ENCODE measurements around the gene NPIPA1. TPM values are rescaled to one million over a fixed set of nuclear protein-coding genes. Genes with fewer than 3 reads are reported as not detected.

Gene NPIPA1
- total and polyA plus RNA-seq, 9 of the 15 experiments (the other 6 are each of a cell fraction or from before 2014, with no cell fraction given), result 8.2 to 48.7 (median 27.2) TPM

DNA sequence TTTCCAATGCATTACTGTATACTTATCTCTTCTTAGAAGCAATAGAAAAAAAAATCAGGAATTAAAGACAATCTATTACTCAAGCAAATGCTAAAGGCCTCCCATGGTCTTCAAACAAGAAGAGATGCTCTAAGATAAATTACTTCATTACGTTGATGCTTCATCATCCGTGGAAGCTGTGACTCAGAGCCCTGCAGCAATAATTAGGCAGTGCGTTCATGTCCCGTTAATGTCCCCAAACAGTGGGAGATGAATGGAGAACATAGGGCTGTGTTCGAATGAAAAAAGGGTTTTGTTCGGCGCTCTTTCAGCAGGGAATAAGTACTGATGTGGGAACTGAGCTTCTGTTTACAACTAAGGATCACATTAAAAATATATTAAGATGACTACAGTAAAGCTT is 21.7 kb downstream of the NPIPA1 start:
- 18% methylated on average over 7 of the region's 7 CpGs for WGBS (ENCODE audit: insufficient coverage, low coverage, missing lambda C conversion rate)
- intact Hi-C loops (cut with micrococcal nuclease), result no loop called here
- H3K79me2 ChIP-seq (ENCODE audit: control insufficient read depth, insufficient read depth, low read length), result no peaks in the 10 kb centered on the region
- no peak for ATAC-seq
- no peaks in the 10 kb centered on the region for H3K36me3 ChIP-seq (ENCODE audit: control insufficient read depth, insufficient read depth, low read length)
- H3K9ac ChIP-seq (ENCODE audit: insufficient read depth in 1 of 2, low read depth in 2 of 2, low read length in 2 of 2), result no peak overlapping the region
- H3K4me3 ChIP-seq, result no peak overlapping the region
- peak; percentile 29 for TF ChIP-seq DACH1 (IDR thresholded peaks at IDR 0.05; ENCODE audit: partially characterized antibody)
- TF ChIP-seq, protein P1, sequence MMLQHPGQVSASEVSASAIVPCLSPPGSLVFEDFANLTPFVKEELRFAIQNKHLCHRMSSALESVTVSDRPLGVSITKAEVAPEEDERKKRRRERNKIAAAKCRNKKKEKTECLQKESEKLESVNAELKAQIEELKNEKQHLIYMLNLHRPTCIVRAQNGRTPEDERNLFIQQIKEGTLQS (IDR thresholded peaks at IDR 0.05), result peak; percentile 58; the same call in 1 of the 2 replicates
- TF ChIP-seq, protein P1 (CRISPR knock-in tag; conservative IDR thresholded peaks at IDR 0.05), result no peak
- TF ChIP-seq, protein P2, sequence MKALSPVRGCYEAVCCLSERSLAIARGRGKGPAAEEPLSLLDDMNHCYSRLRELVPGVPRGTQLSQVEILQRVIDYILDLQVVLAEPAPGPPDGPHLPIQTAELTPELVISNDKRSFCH (CRISPR knock-in tag; IDR thresholded peaks at IDR 0.05), result no peak
- TF ChIP-seq, protein P2 (tag; IDR thresholded peaks at IDR 0.05), result no peak
- no peak for TF ChIP-seq PHF8 (IDR thresholded peaks at IDR 0.05; ENCODE audit: borderline replicate concordance, low read length)
- TF ChIP-seq TRIM24 (IDR thresholded peaks at IDR 0.05), result peak in 1 of 2 experiments; percentile 18; a peak in 1 of 4 replicates
- no peak for TF ChIP-seq NCOA2 (IDR thresholded peaks at IDR 0.05; ENCODE audit: partially characterized antibody in 2 of 2)
- H3K9me1 ChIP-seq (ENCODE audit: control insufficient read depth, insufficient read depth, low read length), result no peaks in the 10 kb centered on the region
- H3K9me3 ChIP-seq (replicated peaks; ENCODE audit: control insufficient read depth, insufficient read depth, low read depth, low read length), result no peaks in the 10 kb centered on the region
- DNase-seq (ENCODE audit: extremely low read depth in 1 of 4, low spot score in 3 of 4), result peak in 1 of 4 experiments; percentile 12
- H3K4me1 ChIP-seq (replicated peaks in 1 of 2; ENCODE audit: control insufficient read depth in 2 of 2, insufficient read depth in 2 of 2, low read length in 2 of 2), result peaks cover 5 to 6% of the 10 kb centered on the region in 2 experiments; a peak in 4 of 5 replicates
- CTCF ChIA-PET (ENCODE audit: low intra/inter-chr PET ratio), result no interaction called here
- H4K20me1 ChIP-seq (replicated peaks; ENCODE audit: control insufficient read depth, insufficient read depth, low read length), result 0 out of 2 replicates have a peak, but pooled peaks cover 3% of the 10 kb centered on the region
- in situ Hi-C loops (cut with MboI), result loop anchor here (5.0 kb wide), 1 partner anchor 1388 kb away; no protein-coding TSS in a partner anchor
- no peak for FAIRE-seq
- no peak overlapping the region for H3K4me2 ChIP-seq (ENCODE audit: insufficient read depth, low read length)
- POLR2A ChIA-PET, result no interaction called here
- peaks cover 29 to 31% of the 10 kb centered on the region in 2 experiments for H3K27me3 ChIP-seq (ENCODE audit: control insufficient read depth in 2 of 2, insufficient read depth in 2 of 2, low read length in 2 of 2)
- no TSS peak for BruUV-seq (replicated peaks)
- no peak overlapping the region for H2AFZ ChIP-seq (ENCODE audit: low read depth, low read length)
- H3K27ac ChIP-seq (ENCODE audit: extremely low read depth, low read depth, low read length), result no peak overlapping the region
